PC-9 (cell line): Measurements from ENCODE around the gene HKDC1.

Experiments used
- EZH2 ChIP-seq: fragments of 200-600 bp; sonication (generic); IDR thresholded peaks from 2 replicates; pipeline ENCODE4 v1.8.0; 2017; ENCODE audit warnings: antibody characterized with exemption, low read depth
- TF ChIP-seq, protein P1 (sequence below): fragments of 200-600 bp; sonication (generic); conservative IDR thresholded peaks from 2 replicates; pipeline ENCODE4 v1.6.1; 2017; ENCODE audit warnings: mixed run types, antibody characterized with exemption, mild to moderate bottlenecking, moderate library complexity

DNA sequence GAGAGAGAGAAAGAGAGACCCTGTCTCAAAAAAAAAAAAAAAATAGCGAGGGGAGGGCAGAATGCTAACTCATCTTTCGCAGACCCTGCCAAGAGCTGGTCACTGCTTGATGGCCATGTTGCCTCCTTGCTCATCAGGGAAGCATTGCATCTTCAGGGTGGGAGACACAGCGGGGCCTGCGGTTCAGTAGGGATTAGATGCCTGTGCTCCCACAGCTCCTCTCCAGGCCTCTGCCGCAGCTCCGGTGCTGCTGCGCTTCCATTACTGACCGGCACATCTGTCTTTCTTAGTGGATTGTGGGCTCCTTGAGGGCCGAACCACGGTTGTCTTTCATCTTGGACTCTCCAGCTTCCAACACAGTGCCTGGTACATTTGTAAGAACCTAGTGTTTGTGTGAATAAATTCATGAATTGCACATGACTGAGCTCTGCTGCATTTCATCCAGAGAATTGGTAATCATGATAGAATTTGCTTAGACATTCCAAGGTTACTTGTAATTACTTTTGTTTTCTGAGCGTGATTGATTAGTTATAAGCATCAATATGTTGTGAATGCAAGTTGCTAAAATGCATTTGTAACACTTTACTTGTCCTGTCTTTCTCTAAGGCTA is 75.0 kb downstream of the HKDC1 start:
- TF ChIP-seq, protein P1, sequence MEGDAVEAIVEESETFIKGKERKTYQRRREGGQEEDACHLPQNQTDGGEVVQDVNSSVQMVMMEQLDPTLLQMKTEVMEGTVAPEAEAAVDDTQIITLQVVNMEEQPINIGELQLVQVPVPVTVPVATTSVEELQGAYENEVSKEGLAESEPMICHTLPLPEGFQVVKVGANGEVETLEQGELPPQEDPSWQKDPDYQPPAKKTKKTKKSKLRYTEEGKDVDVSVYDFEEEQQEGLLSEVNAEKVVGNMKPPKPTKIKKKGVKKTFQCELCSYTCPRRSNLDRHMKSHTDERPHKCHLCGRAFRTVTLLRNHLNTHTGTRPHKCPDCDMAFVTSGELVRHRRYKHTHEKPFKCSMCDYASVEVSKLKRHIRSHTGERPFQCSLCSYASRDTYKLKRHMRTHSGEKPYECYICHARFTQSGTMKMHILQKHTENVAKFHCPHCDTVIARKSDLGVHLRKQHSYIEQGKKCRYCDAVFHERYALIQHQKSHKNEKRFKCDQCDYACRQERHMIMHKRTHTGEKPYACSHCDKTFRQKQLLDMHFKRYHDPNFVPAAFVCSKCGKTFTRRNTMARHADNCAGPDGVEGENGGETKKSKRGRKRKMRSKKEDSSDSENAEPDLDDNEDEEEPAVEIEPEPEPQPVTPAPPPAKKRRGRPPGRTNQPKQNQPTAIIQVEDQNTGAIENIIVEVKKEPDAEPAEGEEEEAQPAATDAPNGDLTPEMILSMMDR = no peak
- TF ChIP-seq EZH2 = no peak
